OCI-LY1 (cell line): ENCODE data around the gene OXER1.

Source experiments
- H2AFZ ChIP-seq: fragments of 200-600 bp; sonication (generic), shearing (Covaris generic); 2 replicates; pipeline ENCODE4 v1.6.0; 2014; ENCODE audit warnings: antibody characterized with exemption, mild to moderate bottlenecking, low read length
- H3F3A ChIP-seq: fragments of 200-600 bp; sonication (generic), shearing (Covaris generic); 2 replicates; pipeline ENCODE4 v1.6.0; 2014; ENCODE audit warnings: mild to moderate bottlenecking, antibody characterized with exemption, low read length, moderate library complexity; ENCODE audit not compliant: insufficient read depth
- H3K27ac ChIP-seq: fragments of 200-600 bp; sonication (generic); 2 replicates; pipeline ENCODE4 v1.5.1; 2014; ENCODE audit warnings: low read length, mixed run types, mild to moderate bottlenecking, low read depth; ENCODE audit not compliant: poor library complexity, severe bottlenecking
- H3K27me3 ChIP-seq: fragments of 200-600 bp; sonication (generic); 2 replicates; pipeline ENCODE4 v1.6.0; 2014; ENCODE audit warnings: antibody characterized with exemption, mild to moderate bottlenecking, low read length, moderate library complexity; ENCODE audit not compliant: insufficient read depth
- H3K36me3 ChIP-seq: fragments of 200-600 bp; sonication (generic); 2 replicates; pipeline ENCODE4 v1.6.1; 2014; ENCODE audit warnings: mild to moderate bottlenecking, antibody characterized with exemption, low read length, moderate library complexity, mixed read lengths; ENCODE audit not compliant: insufficient read depth
- H3K4me1 ChIP-seq: fragments of 200-600 bp; sonication (generic); 2 replicates; pipeline ENCODE4 v1.5.1; 2014; ENCODE audit warnings: mild to moderate bottlenecking, low read length, moderate library complexity; ENCODE audit not compliant: insufficient read depth, severe bottlenecking
- H3K4me2 ChIP-seq: fragments of 200-600 bp; sonication (generic), shearing (Covaris generic); 2 replicates; pipeline ENCODE4 v1.6.1; 2014; ENCODE audit warnings: low read length
- H3K4me3 ChIP-seq: fragments of 200-600 bp; sonication (generic); 2 replicates; pipeline ENCODE4 v1.5.1; 2014; ENCODE audit warnings: low read length, low read depth, mild to moderate bottlenecking, mixed read lengths; ENCODE audit not compliant: poor library complexity, severe bottlenecking
- H3K79me2 ChIP-seq: fragments of 200-600 bp; shearing (Covaris generic); 2 replicates; pipeline ENCODE4 v1.6.1; 2016; ENCODE audit warnings: mixed run types, low read length, mixed read lengths; ENCODE audit not compliant: insufficient read depth
- H3K9ac ChIP-seq: fragments of 200-600 bp; sonication (generic), shearing (Covaris generic); 2 replicates; pipeline ENCODE4 v1.6.1; 2014; ENCODE audit warnings: mild to moderate bottlenecking, low read length, mixed read lengths
- H3K9me2 ChIP-seq: fragments of 200-600 bp; sonication (generic), shearing (Covaris generic); 2 replicates; pipeline ENCODE4 v1.6.1; 2014; ENCODE audit warnings: low read depth, mild to moderate bottlenecking, low read length, mixed read lengths
- H3K9me3 ChIP-seq: fragments of 200-600 bp; shearing (Covaris generic); 2 replicates; pipeline ENCODE4 v1.6.1; 2014; ENCODE audit warnings: low read length, mixed read lengths
- H4K20me1 ChIP-seq: fragments of 200-600 bp; sonication (generic), shearing (Covaris generic); 2 replicates; pipeline ENCODE4 v1.6.0; 2016; ENCODE audit warnings: mild to moderate bottlenecking, low read length; ENCODE audit not compliant: insufficient read depth
- CTCF ChIP-seq: fragments of 200-600 bp; sonication (generic), shearing (Covaris generic); IDR thresholded peaks from 2 replicates; pipeline ENCODE4 v1.5.1; 2017; ENCODE audit warnings: mild to moderate bottlenecking, antibody characterized with exemption, low read length, moderate library complexity, mixed read lengths
- EZH2 ChIP-seq: fragments of 200-600 bp; sonication (generic), shearing (Covaris generic); IDR thresholded peaks from 2 replicates; pipeline ENCODE4 v1.8.0; 2017; ENCODE audit warnings: borderline replicate concordance, mixed run types, mild to moderate bottlenecking, antibody characterized with exemption, low read length, moderate library complexity, mixed read lengths

OXER1 gene

GRCh38 chr2:42784204-42784880, 20.4 kb upstream of the OXER1 start:
- no peak overlapping the region for H3K4me2 ChIP-seq
- peaks cover 6% of the 10 kb centered on the region for H3K4me1 ChIP-seq
- H3K79me2 ChIP-seq, result no peaks in the 10 kb centered on the region
- H3K4me3 ChIP-seq, result no peak overlapping the region
- no peaks in the 10 kb centered on the region for H3F3A ChIP-seq
- no peaks in the 10 kb centered on the region for H3K27me3 ChIP-seq
- 0 out of 2 replicates have a peak, but pooled peaks cover 3% of the 10 kb centered on the region for H3K9me3 ChIP-seq
- no peak overlapping the region for H3K27ac ChIP-seq
- H3K36me3 ChIP-seq, result no peaks in the 10 kb centered on the region
- no peak overlapping the region for H2AFZ ChIP-seq
- TF ChIP-seq CTCF (no peak), EZH2 (no peak)
- no peak overlapping the region for H3K9ac ChIP-seq
- H4K20me1 ChIP-seq, result no peaks in the 10 kb centered on the region
- no peaks in the 10 kb centered on the region for H3K9me2 ChIP-seq

GRCh38 chr2:42783511-42783910, 19.6 kb upstream of the OXER1 start:
- Histone ChIP-seq H3K4me1 (peaks cover 2% of the 10 kb centered on the region), H3K27me3 (no peaks in the 10 kb centered on the region)

GRCh38 chr2:42781181-42781580, 17.2 kb upstream of the OXER1 start:
- no peak overlapping the region for H3K4me2 ChIP-seq
- H3K36me3 ChIP-seq, result no peaks in the 10 kb centered on the region
- H3K4me1 ChIP-seq, result peaks cover 3% of the 10 kb centered on the region
- H3K27ac ChIP-seq, result no peak overlapping the region
- no peak overlapping the region for H3K4me3 ChIP-seq
- no peaks in the 10 kb centered on the region for H3F3A ChIP-seq
- H4K20me1 ChIP-seq, result no peaks in the 10 kb centered on the region
- H3K79me2 ChIP-seq, result no peaks in the 10 kb centered on the region
- H3K27me3 ChIP-seq, result no peaks in the 10 kb centered on the region
- H3K9me3 ChIP-seq, result 0 out of 2 replicates have a peak, but pooled peaks cover 5% of the 10 kb centered on the region
- no peak for TF ChIP-seq CTCF
- no peak for TF ChIP-seq EZH2
- H2AFZ ChIP-seq, result no peak overlapping the region
- H3K9ac ChIP-seq, result no peak overlapping the region
- no peaks in the 10 kb centered on the region for H3K9me2 ChIP-seq

More at GRCh38 chr2:42783511-42783910, 19.6 kb upstream of the OXER1 start:
- H3K4me3 ChIP-seq, result no peak overlapping the region
- no peaks in the 10 kb centered on the region for H3K36me3 ChIP-seq
- H3K79me2 ChIP-seq, result no peaks in the 10 kb centered on the region
- H4K20me1 ChIP-seq, result no peaks in the 10 kb centered on the region
- H3K9ac ChIP-seq, result no peak overlapping the region
- no peak for TF ChIP-seq EZH2
- no peak for TF ChIP-seq CTCF
- H3F3A ChIP-seq, result no peaks in the 10 kb centered on the region
- H3K9me2 ChIP-seq, result no peaks in the 10 kb centered on the region
- H3K27ac ChIP-seq, result no peak overlapping the region
- H3K4me2 ChIP-seq, result no peak overlapping the region
- 0 out of 2 replicates have a peak, but pooled peaks cover 3% of the 10 kb centered on the region for H3K9me3 ChIP-seq
- H2AFZ ChIP-seq, result no peak overlapping the region
